ENCODE data around the gene PPP1R13L.
"Not testable (repeated sequence)": the region's sequence is repeated elsewhere in the genome, so short reads cannot be mapped to it uniquely, and the experiment has no call there.

The PPP1R13L gene

DNA sequence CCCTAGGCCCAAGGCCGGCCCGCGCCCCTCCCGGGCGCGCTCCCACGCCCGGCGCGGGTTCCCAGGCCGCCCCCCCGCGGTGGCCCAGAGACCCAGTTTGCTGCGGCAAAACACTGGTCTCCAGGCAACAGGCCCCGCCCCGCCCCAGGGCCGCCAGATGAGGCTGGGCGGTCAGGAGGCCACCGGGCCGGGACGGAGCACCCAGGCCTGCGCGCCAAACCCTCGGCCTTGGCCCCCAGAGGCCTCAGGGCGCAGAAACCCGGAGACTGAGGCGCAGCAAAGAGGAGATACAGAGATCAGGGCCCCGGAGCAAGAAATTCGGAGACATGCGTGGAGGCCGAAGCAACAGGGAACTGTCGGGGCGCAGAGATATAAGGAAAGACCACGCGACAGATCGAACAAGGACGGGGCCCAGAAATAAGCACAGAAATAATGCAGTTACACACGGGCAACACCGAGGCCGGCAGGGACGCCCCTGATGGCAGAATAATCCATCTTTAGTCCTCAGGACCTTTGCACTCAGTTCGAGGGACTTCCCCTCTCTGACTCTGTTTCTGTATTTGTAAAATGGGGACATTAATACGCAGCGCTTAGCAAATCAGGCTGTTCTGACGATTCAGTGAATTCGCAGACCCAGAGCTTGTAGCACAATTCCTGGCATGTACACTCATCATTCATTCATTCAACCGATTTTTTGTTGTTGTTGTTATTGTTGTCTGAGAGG lies 39.6 kb upstream of the PPP1R13L start:
- H3K4me1 ChIP-seq (ENCODE audit: insufficient read depth, low read length): 0 out of 2 replicates have a peak, but pooled peaks cover 3% of the 10 kb centered on the region
- H3K36me3 ChIP-seq (ENCODE audit: insufficient read depth, low read length): no peaks in the 10 kb centered on the region
- 0 out of 2 replicates have a peak overlapping the region, but pooled peaks have one; percentile 42 for H3K27ac ChIP-seq (ENCODE audit: low read depth, low read length)
- H3K9ac ChIP-seq (ENCODE audit: low read depth, low read length): peak overlapping the region; percentile 77
- H3K4me3 ChIP-seq (ENCODE audit: low read length): peak overlapping the region; percentile 66
- no peaks in the 10 kb centered on the region for H3K27me3 ChIP-seq (ENCODE audit: insufficient read depth, low read length)
- H3K9me3 ChIP-seq (ENCODE audit: insufficient read depth, low read depth, low read length): no peaks in the 10 kb centered on the region
- 21% methylated on average over 47 of the region's 47 CpGs for WGBS

DNA sequence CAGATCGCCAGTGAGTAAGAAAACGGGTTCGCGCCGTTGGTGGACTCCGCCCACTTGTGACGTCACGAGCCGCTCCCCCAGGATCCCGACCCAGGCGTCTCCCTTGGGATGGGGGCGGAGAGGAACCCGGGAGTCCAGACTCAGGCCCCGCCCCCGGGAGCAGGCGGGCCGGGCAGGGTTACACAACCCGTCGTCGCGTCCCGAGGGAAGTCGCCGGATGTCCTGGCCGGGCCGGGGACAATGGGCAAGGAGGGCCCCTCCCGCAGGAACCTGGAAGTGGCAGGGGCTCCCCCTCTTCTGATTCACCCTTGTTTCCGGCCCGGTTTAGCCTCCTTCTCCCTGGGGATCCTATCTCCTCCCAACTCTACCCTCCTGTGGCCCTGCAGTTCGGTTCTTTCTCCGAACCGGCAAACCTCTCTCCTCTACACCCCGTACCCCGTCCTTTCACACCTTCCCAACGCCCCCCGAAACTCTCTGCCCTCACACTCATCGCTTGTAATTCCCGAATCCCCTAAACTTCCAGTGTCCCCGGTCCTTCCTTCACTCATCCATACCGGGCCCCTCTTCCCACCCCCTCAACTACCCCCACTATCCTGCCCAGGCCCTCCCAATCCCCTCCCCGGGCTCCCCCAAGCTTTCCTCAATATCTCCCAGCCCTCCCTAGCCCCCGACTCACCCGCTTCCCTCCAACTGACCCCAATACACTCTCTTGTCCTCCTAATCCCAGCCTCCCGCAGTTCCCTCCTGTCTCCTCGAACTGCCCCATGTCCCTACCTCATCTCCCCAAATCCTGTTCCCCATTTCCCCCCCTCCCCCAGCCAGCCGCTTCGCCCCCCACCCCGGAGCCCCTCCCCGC lies 38.8 kb upstream of the PPP1R13L start:
- Histone ChIP-seq H3K27ac (ENCODE audit: low read depth, low read length) (peak overlapping the region; percentile 52; the same call in 1 of the 2 replicates), H3K4me3 (ENCODE audit: low read length) (peak overlapping the region; percentile 66), H3K9ac (ENCODE audit: low read depth, low read length) (peak overlapping the region; percentile 68), H3K9me3 (ENCODE audit: insufficient read depth, low read depth, low read length) (no peaks in the 10 kb centered on the region), H3K27me3 (ENCODE audit: insufficient read depth, low read length) (no peaks in the 10 kb centered on the region), H3K4me1 (ENCODE audit: insufficient read depth, low read length) (0 out of 2 replicates have a peak, but pooled peaks cover 3% of the 10 kb centered on the region), H3K36me3 (ENCODE audit: insufficient read depth, low read length) (no peaks in the 10 kb centered on the region)
- under 1% methylated on average over 46 of the region's 49 CpGs for WGBS

DNA sequence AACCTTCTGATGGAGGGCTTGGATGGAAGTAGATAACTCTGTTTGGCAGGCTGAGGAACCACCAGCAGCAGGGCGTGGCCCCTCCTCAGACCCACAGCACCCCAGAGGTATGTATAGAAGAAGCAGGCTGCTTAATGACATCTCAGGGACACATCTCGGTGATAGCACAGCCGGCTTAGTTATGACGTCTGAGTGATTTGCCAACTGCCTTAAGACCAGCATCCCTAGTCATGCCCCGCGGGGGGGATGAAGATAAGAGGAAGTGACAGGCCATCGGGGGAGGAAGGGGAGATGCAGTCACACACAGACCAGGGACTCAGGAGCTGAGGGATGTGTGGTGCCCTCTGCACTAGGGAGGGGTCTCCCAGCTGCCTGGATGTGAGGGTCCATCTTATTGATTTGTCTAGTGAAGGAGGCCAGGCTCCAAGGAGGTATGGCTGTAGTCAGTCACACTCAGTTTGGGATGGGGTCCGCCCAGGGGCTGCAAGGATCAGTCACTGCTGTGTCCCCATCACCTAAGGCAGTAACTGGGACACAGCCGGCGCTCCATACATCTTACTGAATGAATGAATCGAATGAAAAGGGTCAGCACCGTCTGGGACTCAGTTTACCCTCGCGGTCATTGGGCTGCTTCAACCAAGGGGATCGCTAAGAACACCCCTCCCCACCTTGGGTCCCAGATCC lies 38.1 kb upstream of the PPP1R13L start:
- peak overlapping the region; percentile 52; the same call in 1 of the 2 replicates for H3K27ac ChIP-seq (ENCODE audit: low read depth, low read length)
- H3K36me3 ChIP-seq (ENCODE audit: insufficient read depth, low read length): no peaks in the 10 kb centered on the region
- H3K9me3 ChIP-seq (ENCODE audit: insufficient read depth, low read depth, low read length): no peaks in the 10 kb centered on the region
- WGBS: 23% methylated on average over 15 of the region's 15 CpGs
- 0 out of 2 replicates have a peak, but pooled peaks cover 3% of the 10 kb centered on the region for H3K4me1 ChIP-seq (ENCODE audit: insufficient read depth, low read length)
- no peaks in the 10 kb centered on the region for H3K27me3 ChIP-seq (ENCODE audit: insufficient read depth, low read length)
- peak overlapping the region; percentile 66 for H3K4me3 ChIP-seq (ENCODE audit: low read length)
- H3K9ac ChIP-seq (ENCODE audit: low read depth, low read length): 0 out of 2 replicates have a peak overlapping the region, but pooled peaks have one; percentile 68

DNA sequence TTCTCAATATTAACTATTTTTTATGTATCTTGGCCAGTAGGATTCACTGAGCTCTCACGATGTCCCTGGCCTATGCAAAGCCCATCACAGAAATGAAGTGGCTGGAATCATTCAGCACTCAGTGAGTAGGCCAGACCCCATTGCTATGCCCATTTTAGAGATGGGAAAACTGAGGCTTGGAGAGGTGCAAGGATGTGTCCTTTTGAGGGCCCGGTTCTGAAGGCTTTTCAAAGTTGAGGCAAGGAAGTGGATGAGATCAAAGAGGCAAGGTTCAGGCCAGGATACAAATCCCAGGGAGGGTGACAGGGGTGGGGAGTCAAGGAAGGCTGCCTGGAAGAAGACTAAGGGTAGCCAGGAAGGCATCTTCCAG lies 37.5 kb upstream of the PPP1R13L start:
- H3K9me3 ChIP-seq (ENCODE audit: insufficient read depth, low read depth, low read length): no peaks in the 10 kb centered on the region
- 90% methylated on average over 2 of the region's 2 CpGs for WGBS
- H3K27ac ChIP-seq (ENCODE audit: low read depth, low read length): no peak overlapping the region
- H3K4me1 ChIP-seq (ENCODE audit: insufficient read depth, low read length): 0 out of 2 replicates have a peak, but pooled peaks cover 3% of the 10 kb centered on the region
- H3K36me3 ChIP-seq (ENCODE audit: insufficient read depth, low read length): no peaks in the 10 kb centered on the region
- no peaks in the 10 kb centered on the region for H3K27me3 ChIP-seq (ENCODE audit: insufficient read depth, low read length)
- no peak overlapping the region for H3K9ac ChIP-seq (ENCODE audit: low read depth, low read length)
- peak overlapping the region; percentile 66; the same call in 1 of the 2 replicates for H3K4me3 ChIP-seq (ENCODE audit: low read length)

DNA sequence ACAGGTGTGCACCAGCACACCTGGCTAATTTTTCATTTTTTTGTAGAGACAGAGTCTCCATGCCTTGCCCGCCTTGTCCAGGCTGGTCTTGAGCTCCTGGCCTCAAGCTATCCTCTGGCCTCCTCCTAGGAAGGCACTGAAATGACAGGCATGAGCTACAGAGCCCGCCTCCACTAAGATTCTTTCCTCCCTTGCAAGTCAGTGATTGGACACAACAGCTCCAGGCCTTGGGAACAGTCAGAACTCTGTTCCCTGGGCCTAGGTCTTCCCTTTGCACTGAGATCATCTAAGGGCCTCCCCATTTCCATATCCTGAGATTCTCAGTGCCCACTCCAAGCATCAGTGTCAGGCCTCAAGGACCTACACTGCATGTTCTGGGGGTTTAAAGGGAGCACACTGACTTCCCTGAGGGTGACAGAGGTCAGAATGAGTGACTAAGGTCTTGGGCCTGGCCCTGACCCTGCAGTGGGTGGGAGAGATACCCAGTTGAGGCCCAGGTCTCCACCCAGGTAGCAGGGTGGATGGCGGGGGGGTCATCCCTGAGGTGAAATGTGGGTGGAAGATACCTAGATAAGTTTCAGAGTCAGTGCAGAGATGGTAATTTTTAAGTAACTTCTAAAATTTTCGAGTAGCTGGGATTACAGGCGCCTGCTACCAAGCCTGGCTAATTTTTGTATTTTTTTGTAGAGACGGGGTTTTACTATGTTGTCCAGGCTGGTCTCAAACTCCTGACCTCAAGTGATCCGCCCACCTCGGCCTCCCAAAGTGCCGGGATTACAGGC lies 36.2 kb upstream of the PPP1R13L start:
- Histone ChIP-seq H3K27me3 (ENCODE audit: insufficient read depth, low read length) (no peaks in the 10 kb centered on the region), H3K9me3 (ENCODE audit: insufficient read depth, low read depth, low read length) (no peaks in the 10 kb centered on the region), H3K9ac (ENCODE audit: low read depth, low read length) (no peak overlapping the region), H3K36me3 (ENCODE audit: insufficient read depth, low read length) (no peaks in the 10 kb centered on the region), H3K27ac (ENCODE audit: low read depth, low read length) (no peak overlapping the region), H3K4me1 (ENCODE audit: insufficient read depth, low read length) (0 out of 2 replicates have a peak, but pooled peaks cover 3% of the 10 kb centered on the region), H3K4me3 (ENCODE audit: low read length) (no peak overlapping the region)
- 90% methylated on average over 9 of the region's 9 CpGs for WGBS

DNA sequence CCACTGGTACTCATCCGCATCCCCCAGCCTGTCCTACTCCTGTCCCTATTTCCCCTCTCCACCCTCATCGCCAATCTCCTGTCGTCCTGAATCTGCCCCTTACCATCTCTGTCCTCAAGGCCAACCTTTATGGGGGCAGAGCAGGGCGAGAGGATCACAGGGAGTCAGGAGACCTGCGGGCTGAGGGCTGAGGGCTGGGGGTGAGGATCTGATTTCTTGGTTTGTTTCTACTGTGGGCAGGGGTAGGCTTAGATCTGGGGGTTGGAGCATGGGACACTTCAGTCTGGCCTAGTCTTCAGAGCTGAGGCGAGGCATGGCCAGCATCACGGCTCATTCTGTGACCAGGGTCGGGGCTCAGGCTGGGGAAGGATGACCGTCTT lies 35.4 kb upstream of the PPP1R13L start:
- no peak overlapping the region for H3K27ac ChIP-seq (ENCODE audit: low read depth, low read length)

DNA sequence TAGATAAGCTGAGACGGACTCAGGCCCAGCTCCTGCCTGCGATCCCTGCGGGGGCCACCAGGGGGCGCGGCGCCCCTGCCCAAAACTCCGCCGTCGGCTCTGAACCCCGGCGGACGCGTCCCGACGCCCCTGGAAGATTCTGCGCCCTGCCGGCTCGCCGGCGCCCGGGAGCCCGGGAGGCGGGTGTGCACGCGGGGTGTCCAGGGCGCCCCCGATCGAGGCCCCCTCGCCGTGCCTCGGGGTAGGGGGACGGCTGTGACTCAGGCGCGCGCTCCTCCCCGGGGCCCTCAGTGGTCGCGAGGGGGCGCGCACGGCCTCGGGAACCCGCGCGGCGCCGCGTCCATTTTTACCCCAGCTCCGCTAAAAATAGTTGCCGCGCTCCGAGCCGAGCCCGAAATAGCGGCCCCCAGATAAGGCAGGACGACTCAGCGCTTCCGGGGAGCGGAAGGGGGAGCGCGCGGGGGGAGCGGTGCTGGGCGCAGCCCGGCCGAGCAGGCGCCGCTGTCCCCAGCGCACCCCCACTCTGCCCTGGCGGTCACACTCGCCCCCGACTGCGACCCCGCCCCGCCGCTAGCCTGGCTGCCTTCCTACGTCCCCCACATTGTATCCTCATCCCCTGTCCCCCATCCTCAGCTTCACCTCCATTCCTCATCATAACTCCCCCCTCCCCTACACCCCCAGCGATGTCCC lies 34.8 kb upstream of the PPP1R13L start:
- Histone ChIP-seq H3K36me3 (ENCODE audit: insufficient read depth, low read length) (no peaks in the 10 kb centered on the region), H3K9ac (ENCODE audit: low read depth, low read length) (peak overlapping the region; percentile 85), H3K27me3 (ENCODE audit: insufficient read depth, low read length) (no peaks in the 10 kb centered on the region), H3K4me3 (ENCODE audit: low read length) (peak overlapping the region; percentile 79), H3K9me3 (ENCODE audit: insufficient read depth, low read depth, low read length) (no peaks in the 10 kb centered on the region), H3K4me1 (ENCODE audit: insufficient read depth, low read length) (0 out of 2 replicates have a peak, but pooled peaks cover 1% of the 10 kb centered on the region), H3K27ac (ENCODE audit: low read depth, low read length) (peak overlapping the region; percentile 74)
- WGBS: under 1% methylated on average over 78 of the region's 78 CpGs

More for the DNA sequence above, 35.4 kb upstream of the PPP1R13L start:
- Histone ChIP-seq H3K4me1 (ENCODE audit: insufficient read depth, low read length) (0 out of 2 replicates have a peak, but pooled peaks cover 3% of the 10 kb centered on the region), H3K9ac (ENCODE audit: low read depth, low read length) (peak overlapping the region; percentile 85), H3K27me3 (ENCODE audit: insufficient read depth, low read length) (no peaks in the 10 kb centered on the region), H3K9me3 (ENCODE audit: insufficient read depth, low read depth, low read length) (no peaks in the 10 kb centered on the region), H3K4me3 (ENCODE audit: low read length) (peak overlapping the region; percentile 79), H3K36me3 (ENCODE audit: insufficient read depth, low read length) (no peaks in the 10 kb centered on the region)
- WGBS: 51% methylated on average over 9 of the region's 9 CpGs

DNA sequence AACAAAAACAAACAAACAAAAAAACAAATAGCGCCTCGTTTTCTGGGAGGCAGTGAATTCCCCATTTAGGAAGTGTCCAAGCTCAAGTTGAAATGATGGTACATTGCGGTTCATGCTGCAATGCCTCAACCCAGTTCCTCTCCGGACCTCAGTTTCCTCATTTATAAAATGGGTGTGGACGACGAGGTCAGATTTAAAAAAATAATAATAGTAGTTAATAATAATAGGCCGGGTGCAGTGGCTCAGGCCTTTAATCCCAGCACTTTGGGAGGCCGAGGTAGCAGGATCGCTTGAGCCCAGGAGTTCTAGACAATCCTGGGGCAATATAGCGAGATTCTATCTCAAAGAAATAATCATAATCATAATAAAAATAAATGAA lies 34.3 kb upstream of the PPP1R13L start:
- Histone ChIP-seq H3K27ac (ENCODE audit: low read depth, low read length) (no peak overlapping the region), H3K9me3 (ENCODE audit: insufficient read depth, low read depth, low read length) (no peaks in the 10 kb centered on the region), H3K27me3 (ENCODE audit: insufficient read depth, low read length) (no peaks in the 10 kb centered on the region), H3K36me3 (ENCODE audit: insufficient read depth, low read length) (no peaks in the 10 kb centered on the region), H3K9ac (ENCODE audit: low read depth, low read length) (no peak overlapping the region), H3K4me1 (ENCODE audit: insufficient read depth, low read length) (no peaks in the 10 kb centered on the region), H3K4me3 (ENCODE audit: low read length) (peak overlapping the region; percentile 79)
- 60% methylated on average over 8 of the region's 10 CpGs for WGBS

DNA sequence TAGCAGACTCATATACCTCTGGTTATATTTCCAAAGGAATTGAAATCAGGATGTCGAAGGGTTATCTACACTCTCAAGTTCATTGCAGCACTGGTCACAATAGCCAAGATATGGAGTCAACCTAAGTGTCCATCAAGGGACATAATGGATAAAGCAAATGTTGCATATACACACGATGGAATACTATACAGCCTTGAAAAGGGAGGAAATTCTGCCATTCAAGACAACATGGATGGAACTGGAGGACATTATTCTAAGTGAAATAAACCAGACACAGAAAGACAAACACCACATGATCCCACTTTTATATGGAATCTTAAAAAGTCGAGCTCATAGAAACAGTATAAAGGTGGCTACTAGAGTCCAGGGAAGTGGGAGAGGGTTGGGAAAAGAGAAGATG lies 32.5 kb upstream of the PPP1R13L start:
- H3K9me3 ChIP-seq (ENCODE audit: insufficient read depth, low read depth, low read length): no peaks in the 10 kb centered on the region
- H3K27me3 ChIP-seq (ENCODE audit: insufficient read depth, low read length): no peaks in the 10 kb centered on the region
- no peaks in the 10 kb centered on the region for H3K4me1 ChIP-seq (ENCODE audit: insufficient read depth, low read length)
- H3K36me3 ChIP-seq (ENCODE audit: insufficient read depth, low read length): no peaks in the 10 kb centered on the region
- H3K27ac ChIP-seq (ENCODE audit: low read depth, low read length): no peak overlapping the region
- 88% methylated on average over 3 of the region's 3 CpGs for WGBS
- no peak overlapping the region for H3K9ac ChIP-seq (ENCODE audit: low read depth, low read length)
- no peak overlapping the region for H3K4me3 ChIP-seq (ENCODE audit: low read length)

DNA sequence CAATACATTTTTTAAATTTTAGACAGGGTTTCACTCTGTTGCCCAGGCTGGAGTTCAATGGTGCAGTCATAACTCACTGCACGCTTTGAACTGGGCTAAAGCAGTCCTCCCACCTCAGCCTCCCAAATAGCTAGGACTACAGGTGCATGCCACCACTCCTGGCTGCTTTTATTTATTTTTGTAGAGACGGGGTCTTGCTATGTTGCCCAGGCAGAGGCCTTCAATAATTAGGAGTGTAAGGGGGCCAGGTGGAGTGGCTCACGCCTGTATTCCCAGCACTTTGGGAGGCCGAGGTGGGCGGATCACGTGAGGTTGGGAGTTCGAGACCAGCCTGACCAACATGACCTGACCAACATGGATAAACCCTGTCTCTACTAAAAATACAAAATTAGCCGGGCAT lies 27.7 kb upstream of the PPP1R13L start:
- H3K27me3 ChIP-seq (ENCODE audit: insufficient read depth, low read length); H3K9me3 ChIP-seq (ENCODE audit: insufficient read depth, low read depth, low read length); H3K36me3 ChIP-seq (ENCODE audit: insufficient read depth, low read length); H3K4me3 ChIP-seq (ENCODE audit: low read length); H3K9ac ChIP-seq (ENCODE audit: low read depth, low read length); H3K4me1 ChIP-seq (ENCODE audit: insufficient read depth, low read length); H3K27ac ChIP-seq (ENCODE audit: low read depth, low read length): not testable (repeated sequence)
- 96% methylated on average over 8 of the region's 8 CpGs for WGBS
